Prostate gland (tissue), 2 donors: ENCODE measurements around the gene KCNK1. TPM values are rescaled to one million over a fixed set of nuclear protein-coding genes. Genes with fewer than 3 reads are reported as not detected.

ENCODE experiments used
- DNase-seq: peaks from one replicate; pipeline ENCODE4 v3.0.0-alpha.2; 2019; ENCODE audit warnings: low spot score
- H3K27ac ChIP-seq, 2 donors: fragments of 200-600 bp; sonication (generic); 2 replicates each; pipeline ENCODE4 v1.5.1; 2017 to 2019
- H3K27me3 ChIP-seq: fragments of 200-600 bp; sonication (generic); replicated peaks from 2 replicates; pipeline ENCODE4 v1.5.1; 2019; ENCODE audit not compliant: insufficient read depth
- H3K36me3 ChIP-seq, 2 donors: fragments of 200-600 bp; sonication (generic); 1 replicate in 1 of 2; 2 replicates in 1 of 2; pipeline versions ENCODE4 v1.5.1 to v1.8.1; 2017 to 2019
- H3K4me1 ChIP-seq: fragments of 200-600 bp; sonication (generic); replicated peaks from 2 replicates; pipeline ENCODE4 v1.5.1; 2019
- H3K4me3 ChIP-seq, 2 donors: fragments of 200-600 bp; sonication (generic); 2 replicates each; pipeline ENCODE4 v1.5.1; 2017 to 2019
- H3K9me3 ChIP-seq: fragments of 200-600 bp; sonication (generic); 2 replicates; pipeline ENCODE4 v1.5.1; 2017
- CTCF ChIP-seq, 4 experiments: fragments of 200-600 bp in 2 of 4; fragments of 450-650 bp in 2 of 4; sonication (generic) in 2 of 4; IDR thresholded peaks; 1 replicate in 3 of 4; 2 replicates in 1 of 4; pipeline ENCODE4 v1.5.1; 2016 to 2019; ENCODE audit warnings: antibody characterized with exemption in 4 of 4, mild to moderate bottlenecking in 2 of 4, moderate library complexity in 2 of 4
- POLR2A ChIP-seq: fragments of 450-650 bp; IDR thresholded peaks from one replicate; pipeline ENCODE4 v1.6.1; 2016; ENCODE audit warnings: antibody characterized with exemption, mild to moderate bottlenecking
- POLR2AphosphoS5 ChIP-seq: sonication (generic); formaldehyde crosslinking; IDR thresholded peaks from one replicate; pipeline ENCODE4 v1.6.1; 2017; ENCODE audit warnings: antibody characterized with exemption
- WGBS: methylation state at CpG from one replicate; pipeline ENCODE4 v1.1.5; 2018; 5-methylcytosine and 5-hydroxymethylcytosine counted together
- intact Hi-C: fragments of 100-400 bp; cut with DNase I; formaldehyde crosslinking; loops from one replicate; pipeline ENCODE4 v1.14.2; 2022
- total RNA-seq, 2 donors: library from RNA; depleted of rRNA; stranded (reverse); fragments of >200 nt; gene quantifications; one replicate each; pipeline ENCODE4 v1.1.0, GENCODE V29; 2016

Gene KCNK1
- total RNA-seq, 2 donors from 2014 or later, result 4.0 to 9.7 TPM

- intact Hi-C loops, result no loop called here
- H3K9me3 ChIP-seq, result no peaks in the 10 kb centered on the region
- H3K27ac ChIP-seq, result no peak overlapping the region
- no peaks in the 10 kb centered on the region for H3K27me3 ChIP-seq
- DNase-seq, result no peak
- H3K4me3 ChIP-seq, result no peak overlapping the region
- H3K36me3 ChIP-seq, result no peaks in the 10 kb centered on the region
- 67% methylated on average over 3 of the region's 3 CpGs for WGBS
- no peaks in the 10 kb centered on the region for H3K4me1 ChIP-seq
- no peak for TF ChIP-seq POLR2A
Observed at GRCh38 chr1:233689748-233690254, 75.9 kb downstream of the KCNK1 start.

- Histone ChIP-seq H3K4me1 (no peaks in the 10 kb centered on the region), H3K9me3 (no peaks in the 10 kb centered on the region), H3K4me3 (no peak overlapping the region), H3K27me3 (no peaks in the 10 kb centered on the region), H3K27ac (no peak overlapping the region), H3K36me3 (no peaks in the 10 kb centered on the region)
- no peak for DNase-seq
- no peak for TF ChIP-seq POLR2AphosphoS5
- no peak for TF ChIP-seq CTCF (IDR thresholded peaks at IDR 0.05)
- TF ChIP-seq POLR2A, result no peak
- intact Hi-C loops, result no loop called here
Observed at GRCh38 chr1:233695901-233696300, 82.0 kb downstream of the KCNK1 start.

- Histone ChIP-seq H3K27me3 (no peaks in the 10 kb centered on the region), H3K36me3 (no peaks in the 10 kb centered on the region), H3K27ac (no peak overlapping the region), H3K4me1 (no peaks in the 10 kb centered on the region), H3K9me3 (no peaks in the 10 kb centered on the region), H3K4me3 (no peak overlapping the region)
- TF ChIP-seq CTCF (IDR thresholded peaks at IDR 0.05) (no peak), POLR2AphosphoS5 (no peak), POLR2A (no peak)
- WGBS, result 51% methylated on average over 2 of the region's 2 CpGs
- intact Hi-C loops, result no loop called here
- no peak for DNase-seq
Observed at GRCh38 chr1:233700338-233700737, 86.4 kb downstream of the KCNK1 start.

GRCh38 chr1:233704170-233704897 lies 90.4 kb downstream of the KCNK1 start:
- Histone ChIP-seq H3K4me1 (no peaks in the 10 kb centered on the region), H3K36me3 (no peaks in the 10 kb centered on the region), H3K27ac (no peak overlapping the region), H3K27me3 (no peaks in the 10 kb centered on the region), H3K4me3 (no peak overlapping the region), H3K9me3 (no peaks in the 10 kb centered on the region)
- TF ChIP-seq CTCF (IDR thresholded peaks at IDR 0.05) (no peak), POLR2AphosphoS5 (no peak), POLR2A (no peak)
- no peak for DNase-seq
- 53% methylated on average over 6 of the region's 6 CpGs for WGBS
- intact Hi-C loops, result no loop called here

- Histone ChIP-seq H3K9me3 (no peaks in the 10 kb centered on the region), H3K27me3 (no peaks in the 10 kb centered on the region), H3K36me3 (no peaks in the 10 kb centered on the region), H3K4me3 (no peak overlapping the region), H3K27ac (no peak overlapping the region), H3K4me1 (no peaks in the 10 kb centered on the region)
- intact Hi-C loops, result no loop called here
- 34% methylated on average over 3 of the region's 3 CpGs for WGBS
- no peak for DNase-seq
- TF ChIP-seq CTCF (IDR thresholded peaks at IDR 0.05) (no peak), POLR2A (no peak), POLR2AphosphoS5 (no peak)
Observed at GRCh38 chr1:233704898-233705723, 91.2 kb downstream of the KCNK1 start.
